B cell (primary cell): ENCODE results near the gene CXCL12. TPM values are rescaled to one million over a fixed set of nuclear protein-coding genes. Genes with fewer than 3 reads are reported as not detected.

Experiments
- ATAC-seq: fragments of 200-7000 bp; cut with Tn5 transposase; one replicate; pipeline ENCODE4 v1.10.0; 2021; ENCODE audit warnings: low read depth, mild to moderate bottlenecking, moderate number of reproducible peaks, moderate library complexity
- CTCF ChIA-PET: fragments of 350-600 bp; sonication (Branson Sonifier 250); formaldehyde crosslinking; loops from one replicate; lab custom pipeline; 2021; ENCODE audit warnings: antibody characterized with exemption, inconsistent platforms; lab: Charles Lee
- POLR2A ChIA-PET: fragments of 350-600 bp; sonication (Branson Sonifier 250); formaldehyde crosslinking; loops from one replicate; lab custom pipeline; 2021; ENCODE audit warnings: antibody characterized with exemption; lab: Charles Lee
- DNase-seq: peaks from one replicate; pipeline ENCODE4 v3.0.0; 2013
- H2AFZ ChIP-seq: 2 replicates; pipeline ENCODE4 v1.6.1; 2012; ENCODE audit warnings: mild to moderate bottlenecking, low read depth, low read length; ENCODE audit not compliant: insufficient read depth, poor library complexity, severe bottlenecking
- H3K27ac ChIP-seq, 2 donors: 1 replicate in 1 of 2; 2 replicates in 1 of 2; pipeline ENCODE4 v1.5.1; 2012 to 2013; ENCODE audit warnings: low read length in 2 of 2, mild to moderate bottlenecking in 2 of 2, moderate library complexity in 1 of 2
- H3K27me3 ChIP-seq, 4 experiments: fragments of 200-600 bp in 1 of 4; sonication (generic) in 1 of 4; replicated peaks in 1 of 4; 1 replicate in 2 of 4; 2 replicates in 2 of 4; pipeline versions ENCODE4 v1.6.1 to v1.7.0; 2013 to 2016; ENCODE audit warnings: low read length in 3 of 4, mild to moderate bottlenecking in 2 of 4, mixed read lengths in 1 of 4, moderate library complexity in 1 of 4; ENCODE audit not compliant: insufficient read depth in 4 of 4, control insufficient read depth in 3 of 4; ENCODE audit errors: control extremely low read depth in 1 of 4
- H3K36me3 ChIP-seq, 2 experiments: replicated peaks in 1 of 2; 1 replicate in 1 of 2; 2 replicates in 1 of 2; pipeline versions ENCODE4 v1.6.1 to v1.7.1; 2013; ENCODE audit warnings: low read length in 1 of 2; ENCODE audit not compliant: insufficient read depth in 2 of 2, control insufficient read depth in 1 of 2; ENCODE audit errors: control extremely low read depth in 1 of 2, extremely low read depth in 1 of 2
- H3K4me1 ChIP-seq, 2 donors: fragments of 200-600 bp in 1 of 2; sonication (generic) in 1 of 2; 1 replicate in 1 of 2; 2 replicates in 1 of 2; pipeline versions ENCODE4 v1.5.1 to v1.6.1; 2013 to 2017; ENCODE audit warnings: low read length in 2 of 2; ENCODE audit not compliant: control insufficient read depth in 2 of 2, insufficient read depth in 2 of 2
- H3K4me2 ChIP-seq: replicated peaks from 2 replicates; pipeline ENCODE3; 2012; ENCODE audit warnings: mild to moderate bottlenecking, low read depth, low read length; ENCODE audit not compliant: poor library complexity, severe bottlenecking
- H3K4me3 ChIP-seq, 5 experiments: fragments of 200-600 bp in 1 of 5; sonication (generic) in 1 of 5; 1 replicate in 3 of 5; 2 replicates in 2 of 5; pipeline versions ENCODE4 v1.5.1 to v1.7.0; 2011 to 2016; ENCODE audit warnings: low read length in 4 of 5, mild to moderate bottlenecking in 4 of 5, low read depth in 2 of 5, control low read depth in 1 of 5, moderate library complexity in 1 of 5; ENCODE audit not compliant: insufficient read depth in 1 of 5; ENCODE audit errors: control extremely low read depth in 1 of 5, extremely low read depth in 1 of 5
- H3K79me2 ChIP-seq: fragments of 200-600 bp; sonication (generic); one replicate; pipeline ENCODE4 v1.6.0; 2016; ENCODE audit warnings: low read length; ENCODE audit not compliant: control insufficient read depth, insufficient read depth
- H3K9ac ChIP-seq: fragments of 200-600 bp; sonication (generic); 2 replicates; pipeline ENCODE4 v1.6.1; 2017; ENCODE audit warnings: mild to moderate bottlenecking, low read length, moderate library complexity
- H3K9me3 ChIP-seq, 3 donors: one replicate each; pipeline versions ENCODE4 v1.6.1 to v1.7.1; 2013; ENCODE audit warnings: low read length in 2 of 3; ENCODE audit not compliant: control insufficient read depth in 2 of 3, insufficient read depth in 1 of 3; ENCODE audit errors: control extremely low read depth in 1 of 3
- H4K20me1 ChIP-seq: 2 replicates; pipeline ENCODE4 v1.6.0; 2012; ENCODE audit warnings: mild to moderate bottlenecking, low read length; ENCODE audit not compliant: insufficient read depth, control insufficient read depth, poor library complexity, severe bottlenecking
- H3K27ac Mint-ChIP-seq: one replicate; pipeline ENCODE4 v1.8.0; 2021; ENCODE audit warnings: mixed read lengths
- H3K27me3 Mint-ChIP-seq: one replicate; pipeline ENCODE4 v1.8.0; 2021; ENCODE audit warnings: mixed read lengths
- H3K4me1 Mint-ChIP-seq: one replicate; pipeline ENCODE4 v1.8.0; 2021; ENCODE audit warnings: mixed read lengths
- H3K4me3 Mint-ChIP-seq: one replicate; pipeline ENCODE4 v1.8.0; 2021; ENCODE audit warnings: mixed read lengths
- H3K9me3 Mint-ChIP-seq: one replicate; pipeline ENCODE4 v1.8.0; 2022; ENCODE audit warnings: mixed read lengths; ENCODE audit not compliant: insufficient read depth
- EZH2 ChIP-seq: IDR thresholded peaks from 2 replicates; pipeline ENCODE4 v1.6.1; 2012; ENCODE audit warnings: borderline replicate concordance, low read depth, mild to moderate bottlenecking, moderate library complexity, low read length; ENCODE audit not compliant: insufficient read depth, poor library complexity, severe bottlenecking
- WGBS: methylation state at CpG from one replicate; pipeline ENCODE4 v1.1.5; 2013; ENCODE audit warnings: missing lambda C conversion rate; ENCODE audit not compliant: insufficient coverage; 5-methylcytosine and 5-hydroxymethylcytosine counted together
- intact Hi-C: fragments of 100-400 bp; cut with micrococcal nuclease; formaldehyde crosslinking; loops from one replicate; pipeline ENCODE4 v1.10.0; 2022
- polyA plus RNA-seq: library from polyadenylated mRNA; depleted of rRNA; stranded (reverse); fragments of >200 nt; gene quantifications from 2 replicates; pipeline ENCODE4 v1.2.3, GENCODE V29; 2012
- total RNA-seq, 2 donors: library from RNA; stranded (reverse); fragments of 120-200 nt in 1 of 2; gene quantifications; 1 replicate in 1 of 2; 2 replicates in 1 of 2; pipeline versions ENCODE4 v1.2.3 to v1.2.4, GENCODE V29; 2013 to 2022
- TF ChIP-seq, protein P1 (sequence below): fragments of 200-600 bp; IDR thresholded peaks from one replicate; pipeline ENCODE4 v1.8.0; 2022; ENCODE audit warnings: antibody characterized with exemption, mild to moderate bottlenecking

The CXCL12 gene
- total and polyA plus RNA-seq, 2 donors (not counting 1 experiment from before 2014, with no cell fraction given) = not detected

DNA sequence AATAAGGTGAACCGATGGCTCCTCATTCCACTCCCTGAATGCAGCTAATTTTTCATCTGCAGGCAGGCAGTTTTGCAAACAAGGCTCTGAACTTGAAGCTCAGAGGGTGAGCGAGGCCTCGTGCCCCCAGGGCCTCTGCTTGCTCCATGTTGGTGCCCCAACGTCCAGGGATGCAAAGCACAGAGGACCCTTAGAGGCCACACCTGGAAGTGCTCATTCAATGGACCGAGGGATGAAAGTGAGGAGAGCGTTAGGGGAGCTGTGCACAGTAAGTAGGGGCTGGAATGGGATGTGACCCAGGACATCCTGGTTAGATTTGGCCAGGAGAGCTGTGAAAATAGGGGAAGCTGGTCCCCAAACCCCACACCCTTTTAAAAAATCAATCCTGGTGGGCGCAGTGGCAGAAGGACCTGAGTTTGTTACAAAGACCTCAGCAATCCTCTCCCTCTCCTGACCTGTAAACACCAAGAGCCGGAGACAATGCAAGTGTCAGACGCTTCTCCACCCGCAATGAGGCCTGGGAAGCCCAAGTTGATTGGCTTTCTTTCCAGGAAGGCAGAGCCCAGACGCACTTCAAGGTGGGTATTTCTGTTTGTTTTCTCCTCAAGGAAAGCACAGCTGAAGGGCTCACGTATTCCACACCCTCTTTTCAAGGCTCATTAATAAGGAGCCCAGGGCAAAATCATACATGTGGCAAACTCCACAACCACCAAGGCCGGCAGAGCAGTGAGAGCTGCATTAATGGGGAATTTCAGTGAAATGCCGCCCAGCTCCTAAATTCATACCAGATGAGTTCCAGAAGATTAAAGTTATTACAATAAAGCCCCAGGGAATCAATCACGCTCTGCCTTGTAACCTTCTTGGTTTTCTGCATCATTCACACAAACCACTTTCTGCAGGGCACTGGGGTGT is 14.1 kb upstream of the CXCL12 start:
- no peaks in the 10 kb centered on the region for H3K4me1 Mint-ChIP-seq
- POLR2A ChIA-PET = no interaction called here
- intact Hi-C loops = no loop called here
- Histone ChIP-seq H3K9me3 (no peaks in the 10 kb centered on the region), H4K20me1 (no peaks in the 10 kb centered on the region), H2AFZ (no peak overlapping the region), H3K27ac (no peak overlapping the region), H3K4me3 (no peak overlapping the region), H3K36me3 (no peaks in the 10 kb centered on the region), H3K27me3 (no peaks in the 10 kb centered on the region), H3K4me1 (no peaks in the 10 kb centered on the region), H3K4me2 (no peak overlapping the region), H3K79me2 (no peaks in the 10 kb centered on the region), H3K9ac (no peak overlapping the region)
- peaks cover 12% of the 10 kb centered on the region for H3K27me3 Mint-ChIP-seq
- H3K9me3 Mint-ChIP-seq = no peaks in the 10 kb centered on the region
- DNase-seq (no peak), ATAC-seq (no peak)
- CTCF ChIA-PET = no interaction called here
- TF ChIP-seq, protein P1, sequence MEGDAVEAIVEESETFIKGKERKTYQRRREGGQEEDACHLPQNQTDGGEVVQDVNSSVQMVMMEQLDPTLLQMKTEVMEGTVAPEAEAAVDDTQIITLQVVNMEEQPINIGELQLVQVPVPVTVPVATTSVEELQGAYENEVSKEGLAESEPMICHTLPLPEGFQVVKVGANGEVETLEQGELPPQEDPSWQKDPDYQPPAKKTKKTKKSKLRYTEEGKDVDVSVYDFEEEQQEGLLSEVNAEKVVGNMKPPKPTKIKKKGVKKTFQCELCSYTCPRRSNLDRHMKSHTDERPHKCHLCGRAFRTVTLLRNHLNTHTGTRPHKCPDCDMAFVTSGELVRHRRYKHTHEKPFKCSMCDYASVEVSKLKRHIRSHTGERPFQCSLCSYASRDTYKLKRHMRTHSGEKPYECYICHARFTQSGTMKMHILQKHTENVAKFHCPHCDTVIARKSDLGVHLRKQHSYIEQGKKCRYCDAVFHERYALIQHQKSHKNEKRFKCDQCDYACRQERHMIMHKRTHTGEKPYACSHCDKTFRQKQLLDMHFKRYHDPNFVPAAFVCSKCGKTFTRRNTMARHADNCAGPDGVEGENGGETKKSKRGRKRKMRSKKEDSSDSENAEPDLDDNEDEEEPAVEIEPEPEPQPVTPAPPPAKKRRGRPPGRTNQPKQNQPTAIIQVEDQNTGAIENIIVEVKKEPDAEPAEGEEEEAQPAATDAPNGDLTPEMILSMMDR = no peak
- TF ChIP-seq EZH2 = no peak
- H3K27ac Mint-ChIP-seq = no peak overlapping the region
- WGBS = 77% methylated on average over 12 of the region's 15 CpGs
- no peak overlapping the region for H3K4me3 Mint-ChIP-seq

DNA sequence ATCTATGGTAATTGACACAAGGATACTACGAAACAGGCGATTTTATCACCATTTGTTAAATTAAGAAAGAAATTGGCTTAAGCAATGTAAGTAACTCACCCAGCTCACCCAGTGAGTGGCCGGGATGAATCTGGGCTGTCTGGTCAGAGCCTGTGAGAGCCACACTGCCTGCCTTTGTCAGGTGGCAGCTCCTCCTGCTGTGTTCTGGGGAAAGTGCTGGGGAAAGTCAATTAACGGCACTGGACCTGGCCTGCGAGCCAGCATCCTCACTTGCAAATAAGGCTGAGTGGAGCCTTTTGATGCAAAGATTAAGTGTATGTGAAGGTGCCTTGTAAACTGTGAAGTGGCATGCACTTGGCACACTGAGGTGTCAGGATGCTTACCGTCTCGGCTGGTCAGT is 13.4 kb upstream of the CXCL12 start:
- WGBS = 55% methylated on average over 5 of the region's 7 CpGs
- Histone ChIP-seq H2AFZ (no peak overlapping the region), H3K4me1 (no peaks in the 10 kb centered on the region), H3K36me3 (no peaks in the 10 kb centered on the region), H3K79me2 (no peaks in the 10 kb centered on the region), H3K9ac (no peak overlapping the region), H3K27ac (no peak overlapping the region), H3K4me2 (no peak overlapping the region), H3K27me3 (no peaks in the 10 kb centered on the region), H4K20me1 (no peaks in the 10 kb centered on the region), H3K4me3 (no peak overlapping the region), H3K9me3 (no peaks in the 10 kb centered on the region)
- TF ChIP-seq, protein P1 = no peak
- TF ChIP-seq EZH2 = no peak
- Mint-ChIP-seq H3K27ac (no peak overlapping the region), H3K9me3 (no peaks in the 10 kb centered on the region), H3K4me1 (no peaks in the 10 kb centered on the region), H3K27me3 (peaks cover 14% of the 10 kb centered on the region), H3K4me3 (no peak overlapping the region)
- intact Hi-C loops = no loop called here
- no peak for DNase-seq
- ChIA-PET CTCF (no interaction called here), POLR2A (no interaction called here)
- ATAC-seq = no peak
